K562 (cell line): ENCODE data around the gene ZNF362. TPM values are rescaled to one million over a fixed set of nuclear protein-coding genes. Genes with fewer than 3 reads are reported as not detected.

Experiments used
- ARID2 ChIP-seq: fragments of 450-650 bp; IDR thresholded peaks from 2 replicates; pipeline ENCODE4 v1.6.1; 2017; ENCODE audit warnings: antibody characterized with exemption, mild to moderate bottlenecking
- ELF4 ChIP-seq: fragments of 450-650 bp; formaldehyde crosslinking; IDR thresholded peaks from 2 replicates; pipeline ENCODE4 v1.4.0; 2022; ENCODE audit warnings: missing genetic modification characterization
- HDGF ChIP-seq: fragments of 450-650 bp; IDR thresholded peaks from 2 replicates; pipeline ENCODE4 v1.6.1; 2016
- HIVEP1 ChIP-seq: fragments of 250-450 bp; sonication (Bioruptor Pico); IDR thresholded peaks from 2 replicates; pipeline ENCODE4 v1.4.0; 2020; ENCODE audit warnings: mild to moderate bottlenecking
- IRF2 ChIP-seq: sonication (generic); formaldehyde crosslinking; IDR thresholded peaks from 2 replicates; pipeline ENCODE4 v1.8.1; 2022; ENCODE audit warnings: mild to moderate bottlenecking, missing genetic modification reagents
- KAT8 ChIP-seq: fragments of 450-650 bp; IDR thresholded peaks from 2 replicates; pipeline ENCODE4 v1.6.1; 2016; ENCODE audit warnings: low read depth, mild to moderate bottlenecking
- MCM5 ChIP-seq: fragments of 450-650 bp; IDR thresholded peaks from 2 replicates; pipeline ENCODE4 v1.6.1; 2016; ENCODE audit warnings: low read depth
- MYNN ChIP-seq, 2 experiments: sonication (generic); formaldehyde crosslinking in 1 of 2; IDR thresholded peaks; 2 replicates each; pipeline versions ENCODE4 v1.5.0 to v1.6.1; 2016 to 2020; ENCODE audit warnings: antibody characterized with exemption in 1 of 2, missing genetic modification reagents in 1 of 2
- NFATC3 ChIP-seq: fragments of 450-650 bp; IDR thresholded peaks from 2 replicates; pipeline ENCODE4 v1.6.1; 2017; ENCODE audit warnings: mild to moderate bottlenecking
- NR2C1 ChIP-seq, 2 experiments: fragments of 450-650 bp; IDR thresholded peaks; 2 replicates each; pipeline ENCODE4 v1.6.1; 2017; ENCODE audit warnings: mild to moderate bottlenecking in 2 of 2, antibody characterized with exemption in 1 of 2, inconsistent platforms in 1 of 2, missing compliant biosample characterization in 1 of 2, missing genetic modification characterization in 1 of 2
- PTRF ChIP-seq: fragments of 450-650 bp; IDR thresholded peaks from 2 replicates; pipeline ENCODE4 v1.6.1; 2016; ENCODE audit warnings: mild to moderate bottlenecking, missing genetic modification characterization, missing compliant biosample characterization
- SIX5 ChIP-seq, 2 experiments: IDR thresholded peaks; 2 replicates each; pipeline ENCODE4 v1.6.1; 2011; ENCODE audit warnings: low read length in 2 of 2, borderline replicate concordance in 1 of 2, low read depth in 1 of 2, mild to moderate bottlenecking in 1 of 2, moderate library complexity in 1 of 2; ENCODE audit not compliant: insufficient read depth in 1 of 2
- SRF ChIP-seq, 2 experiments: fragments of 250-450, 450-650 bp in 1 of 2; sonication (Bioruptor Pico) in 1 of 2; sonication (generic) in 1 of 2; formaldehyde crosslinking; IDR thresholded peaks; 2 replicates each; pipeline versions ENCODE4 v1.5.0 to v1.5.1; 2020 to 2022; ENCODE audit warnings: mild to moderate bottlenecking in 1 of 2, missing genetic modification reagents in 1 of 2
- WHSC1 ChIP-seq: IDR thresholded peaks from one replicate; pipeline ENCODE4 v1.6.1; 2012; ENCODE audit warnings: low read length, control low read depth, inconsistent platforms
- XRCC4 ChIP-seq: IDR thresholded peaks from one replicate; pipeline ENCODE4 v1.6.1; 2011; ENCODE audit not compliant: insufficient read depth, insufficient read length; ENCODE audit errors: extremely low read depth
- ZEB2 ChIP-seq: fragments of 450-650 bp; IDR thresholded peaks from 2 replicates; pipeline ENCODE4 v1.6.1; 2016
- ZFP1 ChIP-seq: fragments of 450-650 bp; formaldehyde crosslinking; IDR thresholded peaks from 2 replicates; pipeline ENCODE4 v1.4.0; 2020; ENCODE audit warnings: mild to moderate bottlenecking, mixed read lengths
- ZFP36 ChIP-seq: fragments of 150-350 bp; IDR thresholded peaks from 2 replicates; pipeline ENCODE4 v1.6.1; 2018; ENCODE audit warnings: low read length, low read depth; ENCODE audit not compliant: partially characterized antibody
- ZNF134 ChIP-seq: fragments of 250-450 bp; sonication (Bioruptor Pico); conservative IDR thresholded peaks from 2 replicates; pipeline ENCODE4 v1.4.0; 2020
- ZNF24 ChIP-seq: fragments of 450-650 bp; IDR thresholded peaks from 2 replicates; pipeline ENCODE4 v1.6.1; 2016
- ZNF3 ChIP-seq: fragments of 250-450 bp; sonication (Bioruptor Pico); IDR thresholded peaks from 2 replicates; pipeline ENCODE4 v1.5.0; 2021; ENCODE audit warnings: mild to moderate bottlenecking, moderate library complexity
- ZNF699 ChIP-seq: fragments of 250-450 bp; sonication (Bioruptor Pico); IDR thresholded peaks from 2 replicates; pipeline ENCODE4 v1.8.0; 2021; ENCODE audit warnings: mild to moderate bottlenecking, moderate library complexity; ENCODE audit not compliant: insufficient replicate concordance
- polyA plus RNA-seq, 8 experiments: library from polyadenylated mRNA; depleted of rRNA in 4 of 8; stranded (reverse) in 5 of 8; unstranded in 3 of 8; fragments of >200 nt; fragmentation: Nextera tagmentation in 2 of 8; fragmentation: Illumina TruSeq in 1 of 8; extraction: Ambion mirVana in 2 of 8; extraction: Trizol in 1 of 8; gene quantifications; 2 replicates each; pipeline versions ENCODE4 v1.2.1 to v1.2.3, GENCODE V29; 2011 to 2014; ENCODE audit warnings: inconsistent platforms in 1 of 8, missing spikeins in 1 of 8
- total RNA-seq, 7 experiments: library from RNA; depleted of rRNA in 6 of 7; stranded (reverse); fragments of >200 nt in 6 of 7; fragmentation: Illumina TruSeq in 2 of 7; extraction: Trizol in 2 of 7; gene quantifications; 2 replicates each; pipeline versions ENCODE4 v1.2.1 to v1.2.3, GENCODE V29; 2011 to 2021; ENCODE audit warnings: low replicate concordance in 1 of 7
- TF ChIP-seq, protein P1 (sequence below): fragments of 450-650 bp; IDR thresholded peaks from 2 replicates; pipeline ENCODE4 v1.6.1; 2016; ENCODE audit warnings: low read depth, mild to moderate bottlenecking, moderate library complexity
- TF ChIP-seq, protein P2 (sequence below): fragments of 250-450 bp; sonication (Bioruptor Pico); IDR thresholded peaks from 2 replicates; pipeline ENCODE4 v1.5.0; 2020; ENCODE audit warnings: mild to moderate bottlenecking
- TF ChIP-seq, protein P3 (sequence below): fragments of 450-650 bp; conservative IDR thresholded peaks from 2 replicates; pipeline ENCODE4 v1.6.1; 2016; ENCODE audit warnings: missing genetic modification characterization, low read depth, mild to moderate bottlenecking, missing compliant biosample characterization, moderate library complexity
- TF ChIP-seq, protein P4 (sequence below): fragments of 450-650 bp; IDR thresholded peaks from 2 replicates; pipeline ENCODE4 v1.6.1; 2016; ENCODE audit warnings: mild to moderate bottlenecking

Gene ZNF362
- total and polyA plus RNA-seq, 9 of the 15 experiments (the other 6 are each of a cell fraction or from before 2014, with no cell fraction given) = 0.01 to 1.1 (median 0.35) TPM; not detected in 1

DNA sequence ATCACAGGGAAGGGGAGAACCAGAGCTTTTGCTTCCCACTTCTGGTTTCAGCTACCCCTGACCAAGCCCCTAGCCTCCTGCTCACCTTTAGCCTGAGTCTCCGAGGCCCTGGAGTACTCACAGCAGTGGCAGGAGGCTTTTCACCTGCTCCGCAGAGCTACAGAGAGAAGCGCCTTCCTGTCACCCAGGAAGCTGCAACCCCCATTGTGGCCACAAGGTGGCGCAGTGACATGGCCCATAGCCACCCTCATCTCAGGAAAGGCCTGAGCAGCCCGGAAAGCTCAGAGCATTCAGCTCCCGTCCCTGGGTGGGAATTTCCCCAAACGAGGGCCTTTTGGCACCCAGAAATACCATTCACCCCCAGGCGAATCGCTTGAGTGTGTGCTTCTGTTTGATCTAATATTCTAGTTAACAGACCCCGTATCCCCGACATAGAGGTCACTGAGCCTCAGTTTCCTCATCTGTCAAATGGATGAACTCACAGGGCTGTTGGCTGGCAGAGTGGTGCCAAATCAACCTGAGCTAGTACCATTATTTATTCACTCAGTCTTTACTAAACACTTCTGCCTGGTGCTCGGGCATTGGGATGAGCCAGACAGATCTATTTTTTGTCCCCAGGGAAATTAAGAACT is 39.3 kb downstream of the ZNF362 start (continued):
- TF ChIP-seq, protein P1, sequence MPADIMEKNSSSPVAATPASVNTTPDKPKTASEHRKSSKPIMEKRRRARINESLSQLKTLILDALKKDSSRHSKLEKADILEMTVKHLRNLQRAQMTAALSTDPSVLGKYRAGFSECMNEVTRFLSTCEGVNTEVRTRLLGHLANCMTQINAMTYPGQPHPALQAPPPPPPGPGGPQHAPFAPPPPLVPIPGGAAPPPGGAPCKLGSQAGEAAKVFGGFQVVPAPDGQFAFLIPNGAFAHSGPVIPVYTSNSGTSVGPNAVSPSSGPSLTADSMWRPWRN = no peak
- TF ChIP-seq ZNF24 = no peak
- TF ChIP-seq MCM5 = no peak
- TF ChIP-seq HDGF = no peak
- TF ChIP-seq, protein P2, sequence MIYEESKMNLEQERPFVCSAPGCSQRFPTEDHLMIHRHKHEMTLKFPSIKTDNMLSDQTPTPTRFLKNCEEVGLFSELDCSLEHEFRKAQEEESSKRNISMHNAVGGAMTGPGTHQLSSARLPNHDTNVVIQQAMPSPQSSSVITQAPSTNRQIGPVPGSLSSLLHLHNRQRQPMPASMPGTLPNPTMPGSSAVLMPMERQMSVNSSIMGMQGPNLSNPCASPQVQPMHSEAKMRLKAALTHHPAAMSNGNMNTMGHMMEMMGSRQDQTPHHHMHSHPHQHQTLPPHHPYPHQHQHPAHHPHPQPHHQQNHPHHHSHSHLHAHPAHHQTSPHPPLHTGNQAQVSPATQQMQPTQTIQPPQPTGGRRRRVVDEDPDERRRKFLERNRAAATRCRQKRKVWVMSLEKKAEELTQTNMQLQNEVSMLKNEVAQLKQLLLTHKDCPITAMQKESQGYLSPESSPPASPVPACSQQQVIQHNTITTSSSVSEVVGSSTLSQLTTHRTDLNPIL (CRISPR knock-in tag) = no peak
- no peak for TF ChIP-seq ZNF134 (CRISPR knock-in tag)
- no peak for TF ChIP-seq ELF4 (CRISPR knock-in tag)
- TF ChIP-seq PTRF = no peak
- TF ChIP-seq ZFP1 (CRISPR knock-in tag) = no peak
- TF ChIP-seq WHSC1 = no peak
- TF ChIP-seq ZEB2 = no peak
- TF ChIP-seq, protein P3, sequence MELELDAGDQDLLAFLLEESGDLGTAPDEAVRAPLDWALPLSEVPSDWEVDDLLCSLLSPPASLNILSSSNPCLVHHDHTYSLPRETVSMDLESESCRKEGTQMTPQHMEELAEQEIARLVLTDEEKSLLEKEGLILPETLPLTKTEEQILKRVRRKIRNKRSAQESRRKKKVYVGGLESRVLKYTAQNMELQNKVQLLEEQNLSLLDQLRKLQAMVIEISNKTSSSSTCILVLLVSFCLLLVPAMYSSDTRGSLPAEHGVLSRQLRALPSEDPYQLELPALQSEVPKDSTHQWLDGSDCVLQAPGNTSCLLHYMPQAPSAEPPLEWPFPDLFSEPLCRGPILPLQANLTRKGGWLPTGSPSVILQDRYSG (tag) = no peak
- TF ChIP-seq, protein P4, sequence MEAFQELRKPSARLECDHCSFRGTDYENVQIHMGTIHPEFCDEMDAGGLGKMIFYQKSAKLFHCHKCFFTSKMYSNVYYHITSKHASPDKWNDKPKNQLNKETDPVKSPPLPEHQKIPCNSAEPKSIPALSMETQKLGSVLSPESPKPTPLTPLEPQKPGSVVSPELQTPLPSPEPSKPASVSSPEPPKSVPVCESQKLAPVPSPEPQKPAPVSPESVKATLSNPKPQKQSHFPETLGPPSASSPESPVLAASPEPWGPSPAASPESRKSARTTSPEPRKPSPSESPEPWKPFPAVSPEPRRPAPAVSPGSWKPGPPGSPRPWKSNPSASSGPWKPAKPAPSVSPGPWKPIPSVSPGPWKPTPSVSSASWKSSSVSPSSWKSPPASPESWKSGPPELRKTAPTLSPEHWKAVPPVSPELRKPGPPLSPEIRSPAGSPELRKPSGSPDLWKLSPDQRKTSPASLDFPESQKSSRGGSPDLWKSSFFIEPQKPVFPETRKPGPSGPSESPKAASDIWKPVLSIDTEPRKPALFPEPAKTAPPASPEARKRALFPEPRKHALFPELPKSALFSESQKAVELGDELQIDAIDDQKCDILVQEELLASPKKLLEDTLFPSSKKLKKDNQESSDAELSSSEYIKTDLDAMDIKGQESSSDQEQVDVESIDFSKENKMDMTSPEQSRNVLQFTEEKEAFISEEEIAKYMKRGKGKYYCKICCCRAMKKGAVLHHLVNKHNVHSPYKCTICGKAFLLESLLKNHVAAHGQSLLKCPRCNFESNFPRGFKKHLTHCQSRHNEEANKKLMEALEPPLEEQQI = no peak
- no peak for TF ChIP-seq IRF2 (CRISPR knock-in tag)
- TF ChIP-seq ZNF3 (CRISPR knock-in tag) = no peak
- no peak for TF ChIP-seq MYNN (IDR thresholded peaks at IDR 0.05)
- no peak for TF ChIP-seq MYNN (CRISPR knock-in tag; IDR thresholded peaks at IDR 0.05)
- no peak for TF ChIP-seq ZNF699 (CRISPR knock-in tag)
- TF ChIP-seq SRF (CRISPR knock-in tag; IDR thresholded peaks at IDR 0.05) = no peak
- no peak for TF ChIP-seq NR2C1 (IDR thresholded peaks at IDR 0.05)
- no peak for TF ChIP-seq NR2C1 (tag; IDR thresholded peaks at IDR 0.05)
- TF ChIP-seq NFATC3 = no peak
- peak; percentile 78; the same call in 1 of the 2 replicates for TF ChIP-seq ARID2
- TF ChIP-seq ZFP36 = peak; percentile 43
- TF ChIP-seq SIX5 (IDR thresholded peaks at IDR 0.05; ENCODE audit: borderline replicate concordance in 1 of 2, insufficient read depth in 1 of 2, low read depth in 1 of 2, low read length in 2 of 2) = no peak
- no peak for TF ChIP-seq KAT8
- TF ChIP-seq XRCC4 = no peak
- no peak for TF ChIP-seq HIVEP1 (CRISPR knock-in tag)
